EL (cell line): Measurements from ENCODE around the gene TMEM176A.
"Not testable (repeated sequence)": the region's sequence is repeated elsewhere in the genome, so short reads cannot be mapped to it uniquely, and the experiment has no call there.

Source experiments
- DNase-seq: peaks from one replicate; pipeline ENCODE4 v3.0.0-alpha.2; 2016

TMEM176A gene, protein sequence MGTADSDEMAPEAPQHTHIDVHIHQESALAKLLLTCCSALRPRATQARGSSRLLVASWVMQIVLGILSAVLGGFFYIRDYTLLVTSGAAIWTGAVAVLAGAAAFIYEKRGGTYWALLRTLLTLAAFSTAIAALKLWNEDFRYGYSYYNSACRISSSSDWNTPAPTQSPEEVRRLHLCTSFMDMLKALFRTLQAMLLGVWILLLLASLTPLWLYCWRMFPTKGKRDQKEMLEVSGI

GRCh38 chr7:150800581-150801241 lies at the start of gene TMEM176A:
Gene TMEM176A, plus strand, starts transcription at chr7:150800769. Its CDS starts 782 bp downstream, at chr7:150801551.
- no peak for DNase-seq

DNA sequence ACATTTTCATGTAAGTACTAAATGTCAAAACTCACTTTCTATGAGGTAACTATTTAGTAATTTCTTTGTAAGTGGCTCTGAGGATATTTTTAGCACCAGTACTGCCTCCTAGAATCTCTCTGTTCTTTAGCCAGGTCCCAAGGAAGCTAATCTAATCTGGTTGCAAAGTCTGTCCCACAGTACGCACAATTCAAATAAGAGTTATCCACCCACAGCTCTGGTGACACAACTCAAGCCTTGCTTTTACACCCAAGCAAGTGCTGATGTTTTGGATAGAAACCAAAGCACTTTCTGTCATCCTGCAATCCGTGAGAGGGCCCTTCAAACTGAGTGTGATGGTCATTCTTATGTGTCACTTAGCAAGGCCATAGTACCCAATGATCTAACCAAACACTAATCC lies 48.9 kb upstream of the TMEM176A start:
- DNase-seq = no peak

DNA sequence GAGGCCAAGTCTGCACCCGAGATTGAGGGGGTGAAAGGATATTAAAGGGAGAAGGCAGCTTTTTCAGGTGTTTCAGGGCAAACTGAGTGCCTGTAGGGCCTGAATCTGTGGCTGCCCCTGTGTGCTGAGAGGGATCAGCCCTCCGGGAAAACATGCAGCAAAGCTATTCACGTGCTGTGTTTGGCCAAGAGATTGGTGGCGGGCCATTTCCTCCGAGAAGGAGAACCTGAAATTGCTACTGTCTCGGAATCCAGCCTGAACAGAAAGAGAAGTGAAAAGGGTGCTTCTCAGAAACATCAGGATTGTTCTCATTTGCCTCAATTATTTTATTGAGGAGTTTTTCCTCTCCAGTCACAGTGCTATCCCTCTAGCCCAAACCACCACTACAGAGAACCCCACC lies 47.3 kb upstream of the TMEM176A start:
- DNase-seq = no peak

DNA sequence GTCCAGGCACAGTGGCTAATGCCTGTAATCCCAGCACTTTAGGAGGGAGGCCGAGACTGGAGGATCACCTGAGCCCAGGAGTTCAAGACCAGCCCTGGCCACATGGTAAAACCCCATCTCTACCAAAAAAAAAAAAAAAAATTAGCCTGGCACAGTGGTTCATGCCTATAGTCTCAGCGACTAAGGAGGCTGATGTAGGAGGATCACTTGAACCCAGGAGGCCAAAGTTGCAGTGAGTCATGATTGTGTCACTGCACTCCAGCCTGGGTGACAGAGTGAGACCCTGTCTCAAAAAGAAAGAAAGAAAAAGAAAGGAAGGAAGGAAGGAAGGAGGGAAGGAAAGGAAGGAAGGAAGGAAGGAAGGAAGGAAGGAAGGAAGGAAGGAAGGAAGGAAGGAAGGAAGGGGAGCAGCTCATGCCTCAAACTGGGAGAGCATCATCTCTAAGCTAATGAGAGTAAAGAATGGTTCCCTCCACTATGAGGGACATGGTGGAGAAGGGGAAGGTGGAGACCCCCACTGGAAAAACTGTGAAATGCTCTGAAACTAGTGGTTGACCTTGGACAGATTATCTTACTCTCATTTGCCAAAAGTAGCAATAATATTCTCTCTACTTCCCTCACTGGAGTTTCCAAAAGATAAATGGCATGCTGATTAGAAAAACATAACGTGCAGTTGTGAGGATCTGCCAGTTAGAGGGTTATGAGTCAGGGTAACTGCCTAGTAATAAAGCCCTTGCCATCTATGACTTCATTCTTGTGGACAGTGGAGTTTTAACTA lies 46.6 kb upstream of the TMEM176A start:
- no peak for DNase-seq

- DNase-seq = no peak
Measured at GRCh38 chr7:150754951-150755350, 45.6 kb upstream of the TMEM176A start.

DNA sequence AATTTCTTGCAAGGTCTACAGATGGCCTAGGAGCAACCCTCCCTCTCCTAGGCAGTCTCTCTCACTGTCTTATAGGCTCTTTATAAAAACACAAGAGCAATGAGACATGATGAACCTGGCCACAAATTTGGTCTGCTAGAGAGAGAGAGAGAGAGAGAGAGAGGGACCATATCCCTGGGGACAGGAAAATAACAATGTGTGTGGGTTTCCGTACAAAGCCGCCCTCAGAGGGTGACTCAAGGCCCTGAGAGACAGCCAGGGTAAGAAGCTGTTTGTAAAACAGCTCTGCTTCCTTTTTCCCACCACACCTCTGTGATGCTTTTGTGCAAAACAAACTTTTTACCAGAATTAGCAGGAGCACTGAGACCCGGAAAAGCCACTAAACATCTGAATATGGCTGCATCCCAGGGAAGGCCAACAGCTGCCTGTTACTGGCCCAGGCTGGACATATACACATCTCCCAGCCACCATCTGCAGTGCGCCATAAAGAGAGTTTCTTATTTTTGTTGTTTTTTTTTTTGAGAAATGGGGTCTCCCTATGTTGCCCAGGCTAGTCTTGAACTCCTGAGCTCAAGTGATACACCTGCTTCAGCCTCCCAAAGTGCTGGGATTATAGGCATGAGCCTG lies 45.0 kb upstream of the TMEM176A start:
- DNase-seq = no peak

- no peak for DNase-seq
Measured at GRCh38 chr7:150756166-150756565, 44.4 kb upstream of the TMEM176A start.

DNA sequence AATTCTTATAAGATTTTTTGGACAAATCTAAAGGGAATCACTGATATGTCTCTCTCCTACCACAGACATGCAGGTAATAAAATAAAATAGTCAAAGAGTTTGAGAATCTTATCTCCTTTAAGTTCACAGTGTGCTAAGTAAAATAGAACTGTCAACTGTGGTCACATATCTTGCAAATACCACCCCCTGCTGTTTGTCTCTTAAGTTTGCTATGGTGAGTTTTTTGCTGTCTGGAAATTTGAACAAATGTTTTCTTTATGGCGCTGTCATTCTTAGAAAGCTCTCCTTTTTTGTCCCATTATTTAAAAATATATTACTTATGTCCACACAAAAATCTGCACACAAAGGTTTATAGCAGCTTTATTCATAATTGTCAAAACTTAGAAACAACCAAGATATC lies 43.7 kb upstream of the TMEM176A start:
- DNase-seq = no peak

- no peak for DNase-seq
Measured at GRCh38 chr7:150759479-150759878, 41.1 kb upstream of the TMEM176A start.

GRCh38 chr7:150766334-150766709 lies 34.2 kb upstream of the TMEM176A start:
- no peak for DNase-seq

GRCh38 chr7:150769768-150770167 lies 30.8 kb upstream of the TMEM176A start:
- DNase-seq = no peak

DNA sequence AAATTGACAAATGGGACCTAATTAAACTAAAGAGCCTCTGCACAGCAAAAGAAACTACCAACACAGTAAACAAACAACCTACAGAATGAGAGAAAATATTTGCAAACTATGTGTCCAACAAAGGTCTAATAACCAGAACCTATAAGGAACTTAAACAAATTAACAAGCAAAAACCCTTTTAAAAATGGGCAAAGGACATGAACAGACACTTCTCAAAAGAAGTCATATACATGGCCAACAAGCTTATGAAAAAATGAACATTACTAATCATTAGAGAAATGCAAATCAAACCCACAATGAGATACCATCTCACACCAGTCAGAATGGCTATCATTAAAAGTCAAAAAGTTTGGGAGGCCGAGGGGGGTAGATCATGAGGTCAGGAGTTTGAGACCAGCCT lies 26.4 kb upstream of the TMEM176A start:
- not testable (repeated sequence) for DNase-seq

DNA sequence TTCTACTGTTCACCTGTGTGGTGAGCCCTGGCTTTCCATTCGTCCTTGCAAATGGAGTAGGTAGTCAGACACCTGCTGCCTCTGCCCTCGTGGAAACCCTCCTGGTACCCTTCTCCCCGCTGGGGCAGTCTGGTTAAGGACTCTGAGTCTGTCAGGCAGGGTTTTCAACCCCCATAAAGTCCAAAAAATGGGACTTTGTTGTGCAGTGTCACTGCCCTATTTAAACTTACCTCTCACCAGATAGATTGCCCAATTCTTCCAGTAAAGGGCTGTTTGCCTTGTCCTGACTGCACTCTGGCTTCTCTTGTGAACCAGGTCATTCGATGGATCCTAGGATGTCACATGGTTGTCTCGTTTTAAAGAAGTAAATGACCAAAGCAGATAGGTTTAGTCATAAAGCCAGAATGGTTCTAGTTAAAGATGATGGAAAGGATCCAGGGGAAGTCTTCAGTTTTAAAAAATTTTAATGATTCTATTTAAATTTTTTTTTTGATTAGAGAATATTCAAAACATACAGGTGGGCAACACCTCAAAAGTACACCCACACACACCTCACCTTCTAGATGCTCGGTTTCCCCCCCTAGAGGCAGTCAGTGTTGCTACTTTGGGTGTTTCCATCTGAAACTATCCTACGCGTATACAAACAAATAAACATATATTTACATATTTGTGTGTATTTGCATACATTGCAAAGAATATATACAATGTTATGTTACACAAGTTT lies 22.4 kb upstream of the TMEM176A start:
- DNase-seq = no peak

- DNase-seq = peak; percentile 58
Measured at GRCh38 chr7:150778738-150779301, 21.7 kb upstream of the TMEM176A start.

GRCh38 chr7:150780292-150780691 lies 20.3 kb upstream of the TMEM176A start:
- DNase-seq = no peak

GRCh38 chr7:150781103-150781502 lies 19.5 kb upstream of the TMEM176A start:
- peak; percentile 3 for DNase-seq

- DNase-seq = no peak
Measured at GRCh38 chr7:150781961-150782360, 18.6 kb upstream of the TMEM176A start.

DNA sequence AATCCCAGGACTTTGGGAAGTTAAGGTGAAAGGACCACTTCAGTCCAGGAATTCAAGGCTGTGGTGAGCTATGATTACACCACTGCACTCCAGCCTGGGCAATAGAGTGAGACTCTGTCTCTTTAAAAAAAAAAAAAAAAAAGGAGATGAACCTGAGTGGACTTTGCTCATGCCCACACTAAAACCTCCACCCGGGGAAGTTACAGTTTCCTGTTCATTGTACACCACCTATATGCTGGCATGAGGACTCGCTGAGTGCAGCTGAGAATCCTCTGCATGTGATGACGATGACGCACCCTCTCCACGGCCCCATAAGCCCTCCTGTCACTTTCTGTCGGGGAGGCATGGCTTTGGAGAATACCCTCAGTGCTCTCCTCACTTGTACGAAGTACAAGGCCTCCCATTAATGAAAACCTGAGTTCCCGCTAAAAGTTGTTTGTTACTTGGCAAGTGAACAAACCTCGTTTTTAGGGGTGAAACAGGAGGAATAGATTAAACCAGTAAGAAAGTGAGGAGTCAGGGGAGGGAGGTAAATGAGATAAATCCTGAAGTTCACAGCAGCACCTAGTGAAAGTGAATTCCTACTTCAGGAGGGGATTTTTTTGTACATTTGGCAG lies 16.3 kb upstream of the TMEM176A start:
- no peak for DNase-seq

DNA sequence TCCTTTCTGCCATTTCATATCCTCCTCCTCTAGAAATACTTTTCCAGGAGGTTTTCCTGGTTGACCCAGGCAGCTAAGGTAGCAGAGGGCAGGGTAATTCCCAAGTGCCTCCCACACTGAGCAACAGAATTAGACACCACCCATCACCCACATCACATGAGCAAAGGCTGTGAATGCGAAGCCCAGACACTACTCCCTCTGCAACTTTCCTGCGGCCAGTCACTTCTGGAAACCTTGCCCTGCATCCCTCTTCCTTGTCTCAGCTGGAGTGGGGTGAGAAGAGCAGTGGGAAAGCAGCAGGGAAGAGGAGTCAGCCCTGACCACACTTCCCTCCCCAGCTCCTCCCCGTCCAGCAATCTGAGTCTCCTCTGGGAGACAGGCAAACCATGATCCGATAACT lies 15.6 kb upstream of the TMEM176A start:
- DNase-seq = no peak

GRCh38 chr7:150787321-150788281 lies 13.0 kb upstream of the TMEM176A start:
- no peak for DNase-seq
